GM04504 (cell line): ENCODE data around the gene ATOSA.

Experiments
- DNase-seq: peaks from one replicate; pipeline ENCODE4 v3.0.0-alpha.2; 2012; ENCODE audit warnings: low read depth

The ATOSA gene

DNA sequence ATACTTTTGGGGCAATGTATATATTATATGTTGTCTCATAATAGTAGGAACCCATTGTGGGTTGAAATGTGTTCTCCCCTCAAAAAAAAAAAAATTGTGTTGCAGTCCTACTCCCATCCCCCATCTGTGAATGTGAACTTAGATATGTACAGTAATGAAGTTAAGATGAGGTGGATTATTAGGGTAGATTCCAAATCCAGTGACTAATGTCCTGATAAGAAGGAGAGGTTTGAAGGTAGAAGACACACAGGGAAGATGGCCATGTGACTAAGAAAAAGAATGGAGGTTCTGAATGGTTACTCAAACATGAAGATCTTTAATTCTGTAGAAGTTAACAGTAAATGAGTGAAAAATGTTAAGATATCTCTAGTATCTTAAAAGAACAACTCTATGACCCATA lies 3.0 kb upstream of the ATOSA start:
- no peak for DNase-seq

DNA sequence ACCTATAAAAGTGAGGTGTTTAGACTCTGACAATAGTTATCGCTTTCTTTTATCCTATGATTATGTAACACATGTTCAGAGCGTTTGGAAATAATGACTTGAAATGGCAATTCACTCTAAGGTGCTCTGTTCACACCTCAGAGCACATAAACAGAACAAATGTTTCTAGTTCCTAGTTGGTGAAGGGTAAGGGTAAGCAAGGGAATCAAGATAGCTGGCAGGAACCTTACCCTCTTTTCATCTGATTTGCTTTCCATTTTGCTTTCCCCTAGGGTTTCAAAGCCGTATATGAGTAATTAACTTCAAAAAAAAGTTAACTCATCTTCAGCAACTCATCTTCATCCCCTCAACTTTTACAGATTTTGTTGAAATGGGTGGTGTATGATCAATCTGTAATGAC lies 2.3 kb upstream of the ATOSA start:
- no peak for DNase-seq

DNA sequence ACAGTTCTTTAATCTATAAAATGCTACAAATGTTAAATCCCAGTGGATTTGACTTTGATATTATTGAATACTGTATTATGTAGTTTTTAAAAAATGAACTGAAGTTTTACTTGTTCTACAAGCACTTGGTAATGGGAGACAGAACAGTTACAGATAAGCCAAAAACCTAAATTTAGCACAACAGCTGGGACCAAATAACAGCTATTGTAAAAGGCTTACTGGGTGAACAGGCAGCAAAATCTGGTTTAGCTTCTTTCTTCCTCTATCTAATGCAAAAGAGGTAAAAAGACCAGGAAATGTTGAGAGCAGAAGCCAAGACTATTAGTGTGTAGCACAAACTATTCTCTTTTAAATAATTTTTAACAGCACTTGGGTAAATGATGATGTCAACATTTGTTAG lies 1.6 kb upstream of the ATOSA start:
- DNase-seq: no peak

DNA sequence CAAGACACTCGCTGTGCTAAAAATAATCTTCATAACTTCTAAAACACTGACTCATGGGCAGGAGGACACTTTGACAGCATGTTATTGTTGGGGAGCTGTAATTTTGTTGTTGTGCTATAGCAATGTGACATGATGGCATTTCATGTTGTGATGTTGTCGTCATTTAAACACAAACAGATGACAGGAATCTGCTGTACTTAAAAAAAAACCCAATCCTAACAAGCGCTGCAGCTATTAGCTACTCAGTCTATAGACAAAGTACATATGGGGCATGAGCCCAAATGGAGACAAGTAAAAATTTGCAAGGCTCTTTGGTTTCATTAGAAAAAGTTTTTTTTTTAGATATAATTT lies 828 bp upstream of the ATOSA start:
- DNase-seq: peak; percentile 26

DNA sequence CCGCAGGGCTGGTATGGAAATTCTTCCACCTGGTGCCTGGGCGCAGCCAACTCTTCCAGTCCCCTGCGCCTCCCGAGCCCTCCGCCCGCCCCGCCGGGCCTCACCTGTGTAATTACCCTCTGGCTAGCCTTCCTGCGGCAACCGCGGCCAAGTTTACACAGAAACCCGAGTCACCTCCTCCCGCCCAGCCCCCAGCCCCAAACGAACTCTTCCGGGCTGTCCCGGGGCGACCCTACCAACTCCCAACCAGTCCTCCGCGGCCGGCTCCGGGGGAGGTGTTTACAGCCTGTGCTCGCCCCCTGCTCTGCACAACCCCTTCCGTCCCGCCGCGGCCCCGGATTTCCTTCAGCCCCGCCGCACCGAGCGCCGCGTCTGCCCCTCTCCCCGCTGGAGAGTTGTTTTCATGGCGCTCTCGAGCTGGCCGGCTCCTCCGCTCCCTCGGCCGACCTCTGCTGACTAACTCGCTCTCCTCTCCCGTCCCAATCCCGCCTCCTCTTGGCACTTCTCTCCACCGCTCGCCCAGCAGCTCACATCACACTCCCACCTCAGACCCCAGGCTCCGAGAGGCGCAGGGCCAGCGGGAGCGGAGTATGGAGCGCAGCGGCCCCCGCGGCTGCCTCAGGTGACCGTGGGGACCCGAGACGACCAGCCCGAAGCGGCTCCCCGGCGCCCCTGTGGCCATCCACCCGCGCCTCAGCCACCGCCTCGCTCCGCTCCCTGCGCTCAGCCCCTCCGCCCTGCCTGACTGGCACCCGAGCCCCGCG lies 538 bp downstream of the ATOSA start:
- peak; percentile 30 for DNase-seq

DNA sequence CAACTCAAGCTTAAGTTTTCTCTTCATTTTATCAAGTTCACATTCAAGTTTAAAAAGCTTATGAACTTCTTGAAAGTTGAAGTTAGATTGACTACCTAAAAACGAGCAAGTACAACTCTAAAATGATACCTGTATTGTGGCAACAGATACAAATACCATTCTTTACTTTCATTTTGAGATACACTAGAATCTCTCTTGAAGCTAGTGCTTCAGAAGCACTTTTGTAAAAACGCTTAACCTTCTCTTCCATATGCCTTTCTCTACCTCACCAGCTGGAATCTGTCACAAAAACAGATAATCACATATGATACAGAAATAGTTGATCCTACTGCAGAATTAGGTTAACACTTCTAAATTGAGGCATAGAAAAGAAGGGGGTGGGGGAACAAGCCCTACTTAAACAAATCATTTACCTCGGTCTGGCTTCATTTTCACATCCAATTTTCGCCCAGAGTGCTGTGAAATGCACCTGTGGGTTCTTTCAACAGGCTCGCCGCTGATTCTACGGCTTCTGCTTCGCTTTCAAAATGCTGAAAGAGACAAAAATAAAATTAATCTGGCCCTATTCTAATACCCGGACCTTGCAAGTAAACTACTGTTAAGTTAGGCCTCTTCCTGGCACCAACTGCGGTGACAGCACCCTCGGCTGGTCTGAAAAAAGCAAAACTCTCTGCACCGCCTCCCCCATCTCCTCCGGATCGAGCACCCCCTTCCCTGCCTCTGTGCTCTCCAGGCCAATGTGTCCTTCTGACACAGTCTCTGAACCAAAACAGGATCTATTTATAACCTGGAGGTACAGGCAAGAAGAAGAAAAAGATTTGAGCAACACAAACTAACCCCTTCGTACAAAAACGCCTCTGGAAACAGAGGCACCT lies 1.4 kb downstream of the ATOSA start:
- peak; percentile 38 for DNase-seq

DNA sequence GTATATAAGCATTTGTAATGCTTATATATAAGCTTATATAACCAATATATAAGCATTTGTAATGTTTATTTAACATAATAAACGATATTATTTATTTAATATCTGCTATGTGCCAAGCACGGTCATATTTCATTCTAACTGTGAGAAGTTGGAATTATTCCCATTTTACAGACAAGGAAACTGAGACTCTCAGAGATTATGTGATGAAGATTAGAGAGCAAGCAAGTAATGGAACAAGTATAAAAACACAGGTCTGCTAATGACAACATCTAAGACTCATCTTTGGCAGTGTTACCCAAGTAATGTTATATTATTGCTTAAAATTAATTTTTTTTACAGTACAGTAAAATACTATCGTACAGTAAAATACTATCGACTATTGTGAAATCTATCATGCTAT lies 4.4 kb downstream of the ATOSA start:
- no peak for DNase-seq

DNA sequence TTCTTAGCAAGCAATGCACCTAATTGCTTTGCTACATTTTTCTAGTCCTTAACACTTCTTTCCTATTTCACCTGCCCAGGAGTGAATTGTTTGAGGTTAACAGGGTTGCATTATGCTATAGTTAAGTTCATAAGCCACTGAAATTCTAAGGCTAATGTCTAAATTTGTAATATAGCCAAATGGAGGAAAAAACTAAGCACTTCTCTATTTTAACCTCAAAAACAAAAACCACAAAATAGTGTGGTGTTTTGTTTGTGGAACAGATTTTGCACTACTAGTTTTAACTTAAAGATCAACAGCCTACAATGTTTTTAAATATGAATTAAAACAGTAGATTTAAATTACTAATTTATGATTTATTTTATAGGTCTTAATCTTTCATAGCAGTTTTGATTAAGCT lies 5.5 kb downstream of the ATOSA start:
- no peak for DNase-seq

DNA sequence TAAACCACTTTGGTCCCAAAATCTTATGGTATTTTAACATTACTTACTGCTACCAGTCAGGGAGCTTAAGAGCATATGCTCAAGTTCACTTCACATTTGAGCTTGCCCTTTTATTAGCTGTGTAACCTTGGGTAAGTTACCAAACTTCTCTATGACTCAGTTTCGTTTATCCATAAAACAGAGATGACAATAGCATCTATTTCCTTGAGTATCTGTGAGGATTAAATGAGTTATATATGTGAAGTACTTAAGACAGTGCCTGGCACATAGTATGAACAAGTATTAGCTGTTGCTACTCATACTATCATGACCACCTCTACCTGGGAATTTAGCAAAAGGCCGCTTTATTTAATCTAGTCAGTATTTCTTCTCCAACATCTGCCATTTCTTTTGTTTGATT lies 5.9 kb downstream of the ATOSA start:
- DNase-seq: no peak

DNA sequence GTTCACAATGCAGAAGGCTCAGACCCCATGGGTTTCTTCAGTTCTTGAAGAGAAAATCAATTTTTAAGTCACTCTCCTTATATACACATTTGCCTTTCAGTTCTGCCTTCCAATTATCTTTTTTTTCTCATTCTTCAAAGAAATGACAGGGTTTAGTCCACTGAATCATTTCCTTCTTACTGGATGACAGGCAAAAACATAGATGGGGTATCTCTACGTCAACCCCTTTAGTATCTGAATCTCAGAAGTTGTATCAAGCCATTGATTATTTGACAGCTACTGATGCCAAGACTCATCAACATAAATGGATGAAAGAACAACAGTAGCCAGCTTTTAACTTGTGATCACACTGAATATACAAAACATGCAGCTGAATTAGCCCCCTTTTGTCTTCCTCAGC lies 6.5 kb downstream of the ATOSA start:
- no peak for DNase-seq

DNA sequence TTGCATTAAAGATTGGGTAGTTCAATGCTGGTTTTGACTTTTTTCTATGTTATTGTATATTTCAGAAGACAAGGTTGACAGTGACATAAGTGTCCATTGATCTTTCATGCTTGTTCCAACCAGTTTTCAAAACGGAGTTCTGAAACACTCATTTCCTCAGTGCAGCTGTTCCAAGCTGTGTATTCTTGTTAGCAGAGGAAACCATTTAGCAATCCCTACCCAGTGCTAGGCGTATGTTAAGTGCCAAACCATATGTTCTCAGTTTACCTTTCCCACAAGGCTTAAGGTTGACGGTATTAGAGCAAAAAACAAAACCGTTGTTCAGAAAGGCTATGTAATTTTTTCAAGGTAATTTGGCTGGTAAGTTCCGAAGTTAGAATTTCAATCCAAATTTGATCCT lies 9.1 kb downstream of the ATOSA start:
- no peak for DNase-seq

DNA sequence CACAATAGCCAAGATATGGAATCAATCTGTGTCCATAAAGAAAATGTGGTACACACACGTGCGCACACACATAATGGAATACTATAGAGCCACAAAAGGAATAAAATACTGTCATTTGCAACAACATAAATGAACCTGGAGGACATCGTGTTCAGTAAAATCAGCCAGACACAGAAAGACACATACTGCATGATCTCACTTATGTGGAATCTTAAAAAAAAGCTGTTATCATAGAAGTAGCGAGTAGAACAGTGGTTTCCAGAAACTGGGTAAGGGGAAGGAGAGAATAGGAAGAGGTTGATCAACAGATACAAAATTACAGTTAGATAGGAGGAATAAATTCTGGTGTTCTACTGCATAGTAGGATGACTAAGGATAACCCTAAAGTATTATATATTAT lies 11.1 kb downstream of the ATOSA start:
- no peak for DNase-seq

DNA sequence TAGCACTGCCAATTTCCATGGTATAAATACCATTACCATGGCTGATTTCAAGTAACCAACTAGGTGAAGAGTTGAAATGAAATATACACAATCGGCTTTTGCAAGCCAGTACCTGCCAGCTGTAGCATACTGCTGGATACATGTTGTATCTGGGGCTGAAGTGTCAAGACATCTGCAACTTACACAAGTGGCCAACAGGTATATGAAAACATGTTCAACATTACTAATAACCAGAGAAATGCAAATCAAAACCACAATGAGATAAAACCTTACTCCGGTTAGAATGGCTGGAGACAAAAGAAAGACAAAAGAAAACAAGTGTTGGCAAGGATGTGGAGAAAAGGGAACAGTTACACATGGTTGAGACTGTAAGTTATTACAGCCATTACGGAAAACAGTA lies 11.6 kb downstream of the ATOSA start:
- no peak for DNase-seq

DNA sequence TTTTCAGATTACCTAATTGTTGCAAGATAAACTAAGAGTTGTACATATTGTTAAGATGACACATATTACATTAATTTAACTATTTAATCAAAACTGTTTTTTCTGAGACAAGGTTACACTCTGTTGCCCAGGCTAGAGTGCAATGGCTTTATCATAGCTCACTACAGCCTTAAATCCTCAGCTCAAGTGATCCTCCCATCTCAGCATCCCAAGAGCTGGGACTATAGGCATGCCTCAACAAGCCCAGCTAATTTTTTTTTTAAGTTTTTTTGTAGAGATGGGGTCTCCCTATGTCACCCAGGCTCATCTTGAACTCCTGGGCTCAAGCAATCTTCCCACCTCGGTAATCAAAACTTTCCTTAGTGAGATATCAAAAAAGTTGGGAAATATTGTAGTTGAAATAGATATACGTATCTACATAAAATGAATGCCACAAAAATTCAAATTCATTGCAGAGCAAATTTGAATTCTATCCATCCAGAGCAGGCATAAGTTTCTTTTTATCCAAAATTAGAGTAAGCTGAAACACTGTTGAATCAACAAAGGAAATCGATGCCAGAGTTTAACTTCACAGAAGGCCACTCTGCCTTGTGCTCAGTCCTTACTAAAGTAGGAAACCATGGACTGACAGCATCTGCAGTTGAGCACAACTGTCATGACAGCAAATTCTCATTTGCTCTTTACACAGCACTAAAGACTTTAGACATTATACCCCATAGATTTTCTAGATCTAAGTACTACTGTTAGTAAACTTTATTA lies 15.5 kb downstream of the ATOSA start:
- DNase-seq: no peak

DNA sequence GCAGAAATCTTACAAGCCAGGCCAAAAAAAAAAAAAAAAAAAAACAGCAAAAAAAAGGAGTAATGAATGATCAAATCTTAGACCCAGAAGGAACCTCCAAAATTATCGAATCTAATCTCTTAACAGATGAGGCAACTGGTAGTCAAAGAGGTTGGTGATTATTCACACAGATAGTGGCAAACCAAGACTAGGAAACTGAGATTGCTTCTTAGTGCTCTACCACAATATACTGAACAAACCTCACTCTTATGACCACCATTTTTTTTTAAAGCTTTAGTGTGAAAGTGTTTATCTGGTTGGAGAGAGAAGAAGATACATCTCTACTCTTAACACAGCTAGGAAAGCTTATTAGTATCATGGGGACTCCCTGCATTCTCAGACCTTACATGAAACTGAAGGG lies 17.3 kb downstream of the ATOSA start:
- DNase-seq: no peak

DNA sequence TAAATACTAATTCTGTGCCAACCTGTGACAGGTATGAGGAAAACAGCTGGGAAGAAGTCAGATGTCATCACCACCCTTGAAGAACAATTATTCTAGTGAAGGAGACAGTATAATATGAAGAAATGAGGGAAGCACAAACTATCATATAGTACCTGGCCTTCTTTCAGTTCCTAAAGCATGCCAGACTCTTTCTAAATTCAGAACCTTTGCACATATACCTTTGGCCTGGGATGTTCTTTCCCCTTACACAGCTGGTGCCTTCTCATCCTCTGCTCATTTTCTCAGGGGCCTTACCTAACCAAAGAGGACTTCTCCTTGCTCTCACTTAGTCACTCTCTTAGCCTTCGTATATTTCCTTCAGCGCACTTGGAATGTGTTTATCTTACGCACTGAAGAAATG lies 19.0 kb downstream of the ATOSA start:
- no peak for DNase-seq

DNA sequence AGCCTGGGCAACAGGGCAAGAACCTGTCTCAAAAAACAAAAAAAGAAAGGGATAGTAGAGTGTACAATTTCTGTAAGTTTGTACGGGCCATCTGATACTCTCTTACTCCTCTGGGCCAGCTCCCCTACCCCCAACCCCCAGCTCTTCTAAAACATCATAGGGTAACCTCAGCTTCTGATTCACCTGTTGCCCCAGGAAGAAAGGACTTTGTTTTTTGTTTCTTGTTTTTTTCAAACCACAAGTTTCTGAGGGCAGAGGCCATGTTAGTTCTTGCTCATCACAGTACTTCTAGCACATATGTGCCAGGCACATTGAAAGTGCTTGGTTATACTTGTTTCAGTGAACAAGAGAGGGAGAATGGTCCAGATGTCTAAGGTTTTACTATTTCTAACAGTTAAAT lies 20.2 kb downstream of the ATOSA start:
- DNase-seq: no peak

DNA sequence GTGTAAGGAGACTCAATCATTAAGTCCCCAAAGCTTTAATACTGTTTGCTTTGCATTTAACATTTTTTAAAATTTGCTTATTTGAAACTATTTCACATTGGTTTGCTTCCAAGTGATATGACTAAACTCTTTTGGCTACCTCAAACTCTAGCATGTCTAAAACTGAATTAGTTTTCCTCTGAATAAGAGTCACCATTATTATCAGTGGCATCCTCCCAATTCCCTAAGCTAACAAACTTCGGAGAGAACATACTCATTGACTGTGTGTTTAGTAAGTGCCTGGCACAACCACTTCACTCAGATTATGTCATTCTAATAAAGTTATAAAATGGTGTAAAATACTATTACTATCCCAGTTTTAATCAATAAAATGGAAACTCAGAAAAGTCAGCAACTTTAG lies 21.9 kb downstream of the ATOSA start:
- peak; percentile 46 for DNase-seq

DNA sequence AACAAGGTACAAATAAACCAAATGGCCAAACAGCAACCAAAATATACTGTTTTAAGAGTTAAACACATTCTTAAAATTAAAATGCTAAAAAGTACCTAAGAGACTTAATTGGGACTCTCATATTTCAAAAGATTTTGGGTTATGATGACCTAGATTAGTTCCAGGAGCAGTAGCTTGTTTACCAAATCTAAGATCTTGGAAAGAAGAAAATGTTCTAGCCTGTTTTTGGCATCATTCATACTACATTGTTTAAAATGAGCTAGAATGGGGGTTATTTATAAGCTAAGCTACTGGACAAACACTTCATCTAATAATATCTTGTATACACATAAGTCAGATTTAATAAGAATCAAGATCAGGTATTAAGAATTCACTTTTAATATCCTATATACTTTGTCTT lies 22.8 kb downstream of the ATOSA start:
- no peak for DNase-seq

DNA sequence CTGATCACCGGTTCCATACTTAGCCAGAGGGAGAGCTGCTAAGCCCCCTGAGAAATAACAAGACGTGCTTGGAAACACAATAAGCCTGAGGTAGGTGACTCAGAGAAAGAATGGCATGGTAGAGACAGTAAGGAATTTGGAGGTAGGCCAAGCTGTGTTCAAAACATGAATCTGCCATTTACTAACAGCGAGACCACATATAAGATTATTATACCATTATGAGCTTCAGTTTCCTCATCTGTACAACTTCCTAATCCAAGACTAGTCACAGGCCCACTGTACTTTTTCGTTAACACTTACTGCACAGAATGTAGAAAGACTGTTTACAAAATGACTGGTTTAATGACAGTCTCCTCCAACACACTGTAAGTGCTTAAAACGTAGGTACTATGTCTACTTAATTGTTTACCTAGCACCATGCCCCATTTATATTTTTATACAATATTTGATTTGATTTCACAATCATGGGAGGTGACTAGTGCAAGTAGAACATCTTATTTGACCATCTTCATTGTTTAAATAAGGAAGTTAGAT lies 25.7 kb downstream of the ATOSA start:
- DNase-seq: peak; percentile 30

DNA sequence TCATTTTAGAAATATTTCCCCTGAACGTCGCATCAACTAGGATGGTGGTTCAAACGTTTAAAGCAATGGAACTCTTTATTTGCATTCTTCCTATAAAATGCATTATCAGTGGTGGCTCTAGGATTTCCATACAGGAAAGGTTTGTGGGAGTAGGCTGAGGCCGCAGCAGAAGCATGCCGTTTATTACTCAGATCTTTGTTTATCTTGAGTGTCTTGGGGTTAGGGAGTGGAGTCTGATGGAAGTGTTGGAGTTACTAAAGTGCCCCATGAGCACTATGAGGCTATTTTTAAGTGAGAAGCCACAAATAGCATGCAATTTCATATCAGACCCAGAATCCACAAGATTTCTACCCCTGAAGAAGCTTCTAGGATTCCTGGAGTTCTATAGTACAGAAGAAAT lies 26.2 kb downstream of the ATOSA start:
- DNase-seq: no peak

DNA sequence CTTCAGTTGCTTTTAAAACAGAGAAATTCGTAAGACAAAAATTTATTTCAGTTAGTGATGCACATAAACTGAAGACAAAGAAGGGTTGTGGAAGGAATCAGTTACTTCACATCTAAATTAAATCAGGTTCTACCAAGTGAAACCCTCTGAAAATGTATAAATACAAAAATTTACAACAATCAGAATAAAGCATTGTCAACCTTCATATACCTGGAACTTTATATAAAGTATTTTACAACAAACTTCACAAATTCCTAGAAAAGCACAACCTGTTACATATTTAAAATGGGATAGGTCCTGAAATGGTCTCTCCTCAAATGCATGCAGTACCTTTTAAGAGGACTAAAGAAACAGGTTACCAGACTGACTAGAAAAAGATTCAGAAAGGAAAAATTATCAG lies 26.9 kb downstream of the ATOSA start:
- no peak for DNase-seq

DNA sequence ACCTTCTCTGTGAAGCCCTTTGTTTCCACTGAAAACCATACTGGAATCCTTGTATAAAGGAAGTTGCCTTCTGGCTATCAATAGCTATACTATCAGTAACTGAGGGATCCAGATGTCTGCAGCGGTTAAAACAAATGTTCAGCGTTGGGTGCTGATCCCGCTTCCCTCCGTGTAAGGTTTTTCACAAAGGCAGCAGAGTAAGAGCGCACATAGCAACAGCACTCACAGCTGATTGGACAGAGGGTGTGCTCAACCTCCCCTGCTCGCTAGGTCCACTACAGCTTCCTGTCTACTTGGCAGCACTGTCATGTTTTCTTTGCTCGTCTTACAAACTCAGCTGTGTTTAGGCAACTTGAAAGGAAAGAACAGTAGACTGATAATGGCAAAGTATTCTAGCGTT lies 27.3 kb downstream of the ATOSA start:
- peak; percentile 59 for DNase-seq
